ENCODE data around the gene COL4A6.

The COL4A6 gene

GRCh38 chrX:108267557-108267956, 170.7 kb downstream of the COL4A6 start:
- DNase-seq: no peak

GRCh38 chrX:108264376-108264775, 173.8 kb downstream of the COL4A6 start:
- DNase-seq: no peak

GRCh38 chrX:108261549-108262203, 176.5 kb downstream of the COL4A6 start:
- DNase-seq: no peak

- no peak for DNase-seq
Observed at GRCh38 chrX:108257556-108257955, 180.7 kb downstream of the COL4A6 start.

- DNase-seq: no peak
Observed at GRCh38 chrX:108254636-108255035, 183.6 kb downstream of the COL4A6 start.

GRCh38 chrX:108250654-108251579, 187.3 kb downstream of the COL4A6 start:
- no peak for DNase-seq

- DNase-seq: no peak
Observed at GRCh38 chrX:108246304-108246954, 191.8 kb downstream of the COL4A6 start.

- DNase-seq: no peak
Observed at GRCh38 chrX:108245462-108245861, 192.8 kb downstream of the COL4A6 start.

- no peak for DNase-seq
Observed at GRCh38 chrX:108235986-108236385, 202.2 kb downstream of the COL4A6 start.

- no peak for DNase-seq
Observed at GRCh38 chrX:108230574-108230973, 207.6 kb downstream of the COL4A6 start.

- DNase-seq: no peak
Observed at GRCh38 chrX:108224727-108225621, 213.2 kb downstream of the COL4A6 start.

- no peak for DNase-seq
Observed at GRCh38 chrX:108224218-108224617, 214.0 kb downstream of the COL4A6 start.

- DNase-seq: no peak
Observed at GRCh38 chrX:108223585-108223984, 214.6 kb downstream of the COL4A6 start.

GRCh38 chrX:108221301-108221864, 216.8 kb downstream of the COL4A6 start:
- no peak for DNase-seq

- no peak for DNase-seq
Observed at GRCh38 chrX:108219949-108220601, 218.1 kb downstream of the COL4A6 start.

GRCh38 chrX:108217876-108218275, 220.3 kb downstream of the COL4A6 start:
- no peak for DNase-seq

- DNase-seq: no peak
Observed at GRCh38 chrX:108216919-108217571, 221.2 kb downstream of the COL4A6 start.

- DNase-seq: no peak
Observed at GRCh38 chrX:108216405-108216804, 221.8 kb downstream of the COL4A6 start.

- DNase-seq: no peak
Observed at GRCh38 chrX:108211301-108211700, 226.9 kb downstream of the COL4A6 start.

GRCh38 chrX:108209006-108209554, 229.1 kb downstream of the COL4A6 start:
- no peak for DNase-seq

- no peak for DNase-seq
Observed at GRCh38 chrX:108203540-108203939, 234.7 kb downstream of the COL4A6 start.

Data from activated CD4-positive, CD25-positive, alpha-beta regulatory T cell (primary cell).